ENCODE data around the gene SCN7A. TPM values are rescaled to one million over a fixed set of nuclear protein-coding genes. Genes with fewer than 3 reads are reported as not detected.
"Not testable (repeated sequence)": the region's sequence is repeated elsewhere in the genome, so short reads cannot be mapped to it uniquely, and the experiment has no call there.

The SCN7A gene
- total RNA-seq, 1 experiment from 2014 or later, result not detected

GRCh38 chr2:166360426-166360825 is 133.6 kb downstream of the SCN7A start:
- no peak for DNase-seq (ENCODE audit: low read depth)

GRCh38 chr2:166357950-166358321 is 136.1 kb downstream of the SCN7A start:
- DNase-seq (ENCODE audit: low read depth), result not testable (repeated sequence)

- no peak for DNase-seq (ENCODE audit: low read depth)
These were observed 136.7 kb downstream of the SCN7A start for GRCh38 chr2:166357068-166357949.

Other genes with a start within 250 kb of the SCN7A start
- under 0.01 and 0.12 TPM in 2 replicates for gene SCN9A, start 118.3 kb downstream of the SCN7A start, total RNA-seq (2014; rRNA removed; shearing (Covaris generic))